H7 (cell line): ENCODE data around the gene FHL2. TPM values are rescaled to one million over a fixed set of nuclear protein-coding genes. Genes with fewer than 3 reads are reported as not detected.
"Not testable (repeated sequence)": the region's sequence is repeated elsewhere in the genome, so short reads cannot be mapped to it uniquely, and the experiment has no call there.

ENCODE experiments used
- DNase-seq: peaks from one replicate; pipeline ENCODE4 v3.0.0; 2012
- H3K27me3 ChIP-seq: 2 replicates; pipeline ENCODE4 v1.6.0; 2011; ENCODE audit warnings: mild to moderate bottlenecking, low read length; ENCODE audit not compliant: control insufficient read depth, insufficient read depth
- H3K36me3 ChIP-seq: replicated peaks from 2 replicates; pipeline ENCODE4 v1.5.1; 2011; ENCODE audit warnings: low read length; ENCODE audit not compliant: control insufficient read depth, insufficient read depth
- H3K4me3 ChIP-seq: 2 replicates; pipeline ENCODE4 v1.5.1; 2011; ENCODE audit warnings: low read depth, mild to moderate bottlenecking, control low read depth, low read length, moderate library complexity; ENCODE audit not compliant: insufficient read depth
- total RNA-seq: library from RNA; depleted of rRNA; stranded (reverse); fragments of >200 nt; shearing (Covaris generic); gene quantifications from 2 replicates; pipeline ENCODE4 v1.2.3, GENCODE V29; 2014

Gene FHL2
- total RNA-seq, 1 experiment from 2014 or later: 20.0 TPM

DNA sequence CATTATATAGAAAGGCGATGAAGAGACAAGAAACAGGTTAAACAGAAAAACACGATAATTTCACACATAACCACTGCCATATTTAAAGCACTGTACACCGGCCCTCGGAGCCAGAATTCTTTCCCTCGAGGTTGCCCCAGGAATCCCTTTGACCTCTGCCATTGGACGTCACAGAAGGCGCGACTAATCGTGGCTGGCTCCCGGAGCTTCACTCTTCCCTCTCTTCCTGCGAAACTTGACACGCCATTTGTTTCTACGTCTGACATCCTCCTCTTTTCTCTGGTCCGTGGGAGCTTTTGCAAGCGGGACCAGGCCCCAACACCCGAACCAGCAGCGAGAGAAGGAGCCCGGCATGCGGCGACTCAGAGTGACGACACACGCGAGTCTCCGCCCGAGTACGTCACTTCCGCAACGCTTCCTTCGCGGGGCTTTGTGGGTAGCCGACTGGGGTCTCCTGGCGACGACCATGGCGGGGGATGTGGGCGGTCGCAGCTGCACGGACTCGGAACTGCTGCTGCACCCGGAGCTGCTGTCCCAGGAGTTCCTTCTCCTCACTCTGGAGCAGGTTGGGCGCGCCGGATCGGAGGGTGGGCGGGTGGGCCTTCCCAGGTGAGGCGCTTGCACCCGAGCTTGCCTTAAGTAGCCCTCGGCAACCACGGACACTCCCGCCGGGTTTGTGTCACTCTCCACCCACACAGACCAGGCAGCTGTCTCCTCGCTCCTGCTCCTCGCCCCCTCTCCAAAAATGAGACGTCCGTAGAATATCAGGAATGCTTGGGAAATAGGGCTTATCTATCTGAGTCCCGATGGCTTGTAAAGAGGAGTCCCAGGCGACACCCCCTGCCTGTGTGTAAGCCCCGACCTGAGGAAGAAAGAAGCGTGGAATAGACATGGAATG, 61.5 kb downstream of the FHL2 start, which contains the start of gene C2orf49:
TSS of gene C2orf49 (plus strand) at position 419 of the 898 bp plus-strand sequence. CDS start at position 467, 48 bp downstream.
- peaks cover 5% of the 10 kb centered on the region for H3K36me3 ChIP-seq
- H3K4me3 ChIP-seq: peak within 1 kb of the TSS; percentile 86
- H3K27me3 ChIP-seq: no peaks in the 10 kb centered on the region
- DNase-seq: peak; percentile 92

DNA sequence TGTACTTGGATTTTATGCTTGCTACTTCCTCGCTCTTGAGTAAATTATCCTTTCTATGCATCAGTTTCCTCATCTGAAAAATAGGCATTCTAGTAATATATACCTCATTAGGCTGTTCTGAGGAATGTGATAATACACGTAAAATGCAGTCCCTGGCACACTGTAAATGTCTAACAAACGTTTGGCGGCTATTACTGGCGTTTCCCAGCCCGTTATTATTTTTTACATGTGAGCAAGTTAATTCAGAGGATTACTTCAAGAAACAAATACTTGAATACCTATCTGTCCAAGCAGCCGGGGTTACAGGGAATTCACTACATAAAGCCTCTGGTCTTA, 62.1 kb downstream of the FHL2 start:
- DNase-seq: no peak
- H3K4me3 ChIP-seq: peak overlapping the region; percentile 86

DNA sequence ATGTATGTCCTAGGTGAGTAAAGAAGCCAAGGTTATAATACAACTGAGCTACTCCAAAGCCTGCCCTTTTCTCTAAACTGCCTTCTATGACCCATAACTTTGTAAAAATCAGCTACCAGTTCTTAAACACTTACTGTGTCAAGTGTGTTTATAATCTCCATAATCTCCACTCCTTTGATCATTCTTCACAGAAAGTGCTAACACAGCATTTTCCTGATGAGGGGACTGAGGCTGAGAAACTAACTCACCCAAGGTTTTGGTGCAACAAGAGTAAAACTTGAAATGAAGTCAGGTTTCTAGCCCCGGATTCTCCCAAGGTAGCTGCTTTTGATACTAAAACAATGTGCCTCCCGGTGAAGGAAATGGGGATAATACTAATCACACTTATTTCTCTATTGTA, 63.4 kb downstream of the FHL2 start:
- DNase-seq: no peak
- H3K4me3 ChIP-seq: no peak overlapping the region
- H3K36me3 ChIP-seq: peaks cover 4% of the 10 kb centered on the region
- no peaks in the 10 kb centered on the region for H3K27me3 ChIP-seq

More for the DNA sequence above, 62.1 kb downstream of the FHL2 start:
- H3K27me3 ChIP-seq: no peaks in the 10 kb centered on the region
- H3K36me3 ChIP-seq: peaks cover 5% of the 10 kb centered on the region

DNA sequence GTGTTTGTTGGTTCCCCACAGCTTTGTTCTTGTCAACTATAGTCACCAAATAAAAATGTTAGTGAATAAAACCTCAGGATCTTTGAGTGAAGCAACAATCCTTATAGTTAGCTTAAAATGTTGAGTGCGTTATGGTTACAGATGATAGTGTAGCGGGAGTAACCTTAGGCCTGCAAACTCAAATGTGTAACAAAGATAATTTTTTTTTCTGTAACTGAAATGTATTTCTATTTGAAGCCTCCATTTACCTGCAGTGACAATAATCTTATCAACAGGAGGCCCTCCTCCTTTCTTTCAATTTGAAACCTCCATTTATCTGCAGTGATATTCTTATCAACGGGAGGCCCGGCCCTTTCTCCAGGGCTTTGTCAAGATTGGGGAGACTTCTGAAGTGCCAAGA, 64.6 kb downstream of the FHL2 start:
- H3K27me3 ChIP-seq: no peaks in the 10 kb centered on the region
- no peak for DNase-seq
- H3K4me3 ChIP-seq: no peak overlapping the region
- no peaks in the 10 kb centered on the region for H3K36me3 ChIP-seq

DNA sequence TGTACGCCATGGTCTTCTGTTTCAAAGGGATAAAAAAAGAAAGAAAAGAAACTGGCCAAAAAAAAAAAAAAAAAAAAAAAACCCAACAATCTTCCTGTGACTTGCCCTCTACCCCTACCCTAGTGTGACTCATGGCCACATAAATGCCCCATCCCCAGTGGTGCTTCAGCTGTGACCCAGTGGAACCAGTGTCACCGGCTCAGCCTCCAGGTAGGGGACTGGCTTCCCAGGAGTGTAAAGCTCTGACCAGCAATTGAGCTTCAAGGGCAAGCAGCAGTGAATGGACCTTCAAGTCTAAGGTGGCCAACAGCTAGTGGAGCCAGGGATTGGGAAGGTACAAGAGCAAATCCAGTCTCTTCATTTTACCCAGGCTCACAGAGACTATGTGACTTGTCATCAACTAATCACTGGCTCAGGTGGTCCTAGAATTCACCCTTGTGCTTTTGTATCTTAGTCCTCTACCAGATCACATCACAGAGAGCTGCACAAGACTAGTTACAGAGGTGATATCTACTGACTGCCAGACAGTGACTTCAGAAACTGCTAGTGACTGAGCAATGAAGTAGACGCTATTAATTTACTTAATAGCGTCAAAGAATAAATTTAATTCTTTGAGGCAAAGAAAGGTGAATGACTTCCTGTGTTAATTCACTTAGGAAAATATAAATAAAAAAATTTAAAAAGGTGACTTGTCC, 68.0 kb downstream of the FHL2 start:
- H3K27me3 ChIP-seq: no peaks in the 10 kb centered on the region
- no peak for DNase-seq
- no peaks in the 10 kb centered on the region for H3K36me3 ChIP-seq
- H3K4me3 ChIP-seq: no peak overlapping the region

DNA sequence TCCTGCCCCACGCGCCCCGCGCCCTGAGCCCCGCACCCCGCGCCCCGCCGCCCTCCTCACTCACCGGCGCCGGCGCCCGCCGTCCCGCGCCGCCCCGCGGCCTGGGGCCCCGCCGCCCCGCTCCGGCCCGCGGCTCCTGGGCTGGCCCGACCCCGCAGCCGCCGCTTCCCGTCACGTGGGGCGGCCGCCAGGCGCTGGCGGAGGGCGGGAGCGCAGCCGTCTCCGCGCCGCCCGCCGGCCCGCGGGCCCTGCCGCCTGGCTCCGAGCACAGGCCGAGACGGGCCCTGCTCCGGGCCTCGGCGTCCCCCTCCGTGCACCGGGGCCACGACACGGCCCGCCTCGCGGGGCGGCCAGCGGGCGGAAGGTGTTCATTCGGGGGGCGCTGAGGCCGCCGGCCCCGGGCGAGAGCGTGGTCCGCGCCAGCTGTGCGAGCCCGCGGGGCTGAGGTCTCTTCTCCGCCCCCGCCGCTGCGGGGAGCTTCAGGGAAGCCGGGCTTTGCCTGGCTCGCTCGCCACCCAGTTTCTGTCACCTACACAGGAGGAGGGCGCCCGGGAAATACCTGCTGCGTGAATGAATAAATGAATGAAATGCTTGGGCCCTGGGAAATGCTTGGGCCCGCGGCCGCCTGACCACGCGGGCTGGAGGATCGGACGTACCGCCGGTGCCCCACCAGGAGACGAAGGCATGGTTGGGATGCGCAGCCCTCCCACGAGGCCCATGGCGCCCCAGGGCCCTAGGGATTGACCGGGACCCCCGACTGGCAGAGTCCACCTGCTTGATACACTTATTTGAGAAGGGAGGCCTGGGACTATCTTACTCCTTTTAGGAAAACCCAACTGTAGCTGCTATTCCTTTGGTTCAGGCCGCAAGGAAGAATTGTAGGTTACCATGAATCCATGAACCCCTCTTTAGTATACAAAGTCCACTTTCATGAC, 69.0 kb downstream of the FHL2 start, which contains the start of gene TGFBRAP1:
TSS of gene TGFBRAP1 (minus strand) at position 175 of the 935 bp plus-strand sequence. CDS start 21,434 bp downstream, outside the sequence.
- peak; percentile 92 for DNase-seq

DNA sequence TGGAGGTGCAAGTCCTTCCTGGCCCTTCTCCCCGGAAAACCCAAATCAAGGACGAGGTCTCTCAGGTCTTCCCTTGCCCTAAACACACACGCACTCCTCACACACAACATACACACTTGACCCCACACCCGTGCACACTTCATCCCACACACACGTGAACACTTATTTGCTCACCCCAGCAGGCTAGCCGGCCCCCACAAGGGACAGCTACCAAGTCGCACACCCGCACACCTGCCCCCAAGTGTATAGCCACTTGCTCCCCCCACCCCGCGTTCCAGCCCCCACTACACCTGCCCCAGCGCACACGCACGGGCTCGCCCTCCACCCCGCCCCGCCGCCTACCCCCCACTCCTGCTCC, 69.7 kb downstream of the FHL2 start:
- Histone ChIP-seq H3K27me3 (no peaks in the 10 kb centered on the region), H3K4me3 (peak overlapping the region; percentile 60), H3K36me3 (no peaks in the 10 kb centered on the region)
- DNase-seq: no peak

More for the DNA sequence above, 69.0 kb downstream of the FHL2 start, which contains the start of gene TGFBRAP1:
- Histone ChIP-seq H3K36me3 (no peaks in the 10 kb centered on the region), H3K4me3 (peak within 1 kb of the TSS; percentile 60), H3K27me3 (no peaks in the 10 kb centered on the region)

DNA sequence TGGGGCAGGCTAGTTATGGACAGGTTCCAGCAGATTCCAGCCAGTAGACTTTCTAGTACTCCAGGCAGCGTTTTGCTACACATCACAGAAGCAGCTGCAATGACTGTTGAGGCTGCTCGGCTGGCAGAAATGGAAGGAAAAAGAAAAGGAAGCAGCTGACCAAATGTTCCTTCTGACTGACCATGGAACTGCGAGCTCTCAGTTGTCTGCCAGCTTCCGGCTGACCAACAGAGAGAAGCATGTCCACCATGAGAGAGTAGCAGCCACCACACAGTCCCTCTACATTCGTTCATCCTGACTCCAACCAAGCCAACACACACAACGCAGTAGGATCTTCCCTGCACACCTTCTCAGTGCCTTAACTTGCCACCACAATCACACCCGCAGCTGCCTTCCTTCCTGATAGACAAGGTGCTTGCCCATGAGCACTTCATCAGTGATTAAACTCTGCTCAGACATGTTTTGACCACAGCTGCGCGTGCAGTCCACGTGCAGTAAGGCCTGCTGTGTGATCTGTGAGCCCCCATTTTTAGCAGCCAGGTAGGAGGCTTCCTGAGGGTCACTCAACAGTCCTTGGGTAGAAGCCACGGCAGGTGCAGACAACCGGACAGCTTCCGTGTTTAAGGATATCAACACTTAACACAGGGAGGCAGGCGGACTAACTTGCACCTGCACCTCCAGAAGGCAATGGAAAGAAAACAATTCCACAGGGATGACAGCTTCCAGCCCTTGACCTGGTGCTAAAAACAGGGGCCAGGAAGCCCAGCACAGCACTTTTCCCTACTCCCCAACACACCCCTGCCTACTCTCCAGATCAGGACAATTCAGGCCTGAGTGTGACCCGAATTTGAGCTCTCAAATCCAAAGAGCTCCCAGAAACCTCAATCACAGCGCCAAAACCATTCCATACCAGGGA, 70.3 kb downstream of the FHL2 start:
- Histone ChIP-seq H3K4me3 (peak overlapping the region; percentile 60), H3K36me3 (no peaks in the 10 kb centered on the region), H3K27me3 (no peaks in the 10 kb centered on the region)
- DNase-seq: no peak

DNA sequence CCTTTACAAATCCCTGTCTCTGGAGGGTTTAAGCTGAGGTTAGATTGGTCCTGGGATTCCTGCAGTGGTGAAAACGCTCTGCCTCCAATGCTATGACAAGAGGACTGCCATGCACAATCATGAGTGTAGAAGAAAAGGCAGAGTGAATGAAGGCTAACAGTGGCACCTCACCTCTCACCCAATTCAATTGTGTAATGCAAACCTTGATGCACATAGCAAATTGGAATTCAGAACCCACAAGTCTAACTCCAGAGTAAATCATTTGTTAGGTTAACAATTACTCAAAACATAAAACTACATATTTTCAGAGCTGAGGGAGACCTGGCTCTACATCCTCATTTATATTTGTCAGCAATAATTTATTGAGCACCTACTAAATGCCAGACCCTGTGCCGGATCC, 71.2 kb downstream of the FHL2 start:
- Histone ChIP-seq H3K36me3 (no peaks in the 10 kb centered on the region), H3K27me3 (no peaks in the 10 kb centered on the region), H3K4me3 (no peak overlapping the region)
- no peak for DNase-seq

DNA sequence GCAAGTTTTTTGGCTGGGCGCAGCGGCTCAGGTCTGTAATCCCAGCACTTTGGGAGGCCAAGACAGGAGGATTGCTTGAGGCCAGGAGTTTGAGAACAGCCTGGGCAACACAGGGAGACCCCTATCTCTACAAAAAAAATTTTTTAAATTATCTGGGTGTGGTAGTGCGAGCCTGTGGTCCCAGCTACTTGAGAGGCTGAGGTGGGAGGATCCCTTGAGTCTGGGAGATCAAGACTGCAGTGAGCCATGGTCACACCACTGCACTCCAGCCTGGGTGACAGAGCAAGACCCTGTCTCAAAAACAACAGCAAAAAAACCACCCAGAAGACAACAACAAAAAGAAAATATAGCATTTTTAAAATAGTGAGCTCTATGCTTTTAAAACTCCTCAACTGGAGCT, 71.6 kb downstream of the FHL2 start:
- H3K27me3 ChIP-seq, DNase-seq, H3K36me3 ChIP-seq, H3K4me3 ChIP-seq: not testable (repeated sequence)

DNA sequence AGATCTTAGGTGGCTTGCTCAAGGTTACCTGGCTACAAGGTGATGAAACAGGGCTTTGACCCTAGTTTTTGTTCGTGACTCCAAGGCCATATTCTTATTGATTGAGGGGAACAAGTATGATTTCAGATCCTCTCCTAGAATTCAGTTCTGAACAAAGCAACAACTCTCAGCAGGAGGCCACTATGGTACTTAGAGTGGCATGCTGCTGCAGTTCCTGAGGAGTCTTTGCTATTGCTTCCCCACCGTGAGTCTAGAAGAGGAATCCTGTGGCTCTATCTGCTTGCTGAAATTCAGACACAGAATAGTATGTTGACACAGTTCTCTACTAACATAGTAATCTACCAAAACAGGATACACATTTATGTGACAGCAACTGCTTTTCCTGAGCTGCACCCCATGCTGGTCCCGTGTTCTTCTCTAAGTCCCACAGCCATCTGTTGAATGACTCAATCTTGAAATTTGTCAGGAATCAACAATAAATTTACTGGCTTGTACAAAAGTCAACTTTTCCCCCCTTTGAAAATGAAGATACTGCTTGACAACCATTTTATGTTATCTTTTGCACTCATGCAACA, 73.4 kb downstream of the FHL2 start:
- Histone ChIP-seq H3K36me3 (no peaks in the 10 kb centered on the region), H3K4me3 (no peak overlapping the region), H3K27me3 (no peaks in the 10 kb centered on the region)
- no peak for DNase-seq

DNA sequence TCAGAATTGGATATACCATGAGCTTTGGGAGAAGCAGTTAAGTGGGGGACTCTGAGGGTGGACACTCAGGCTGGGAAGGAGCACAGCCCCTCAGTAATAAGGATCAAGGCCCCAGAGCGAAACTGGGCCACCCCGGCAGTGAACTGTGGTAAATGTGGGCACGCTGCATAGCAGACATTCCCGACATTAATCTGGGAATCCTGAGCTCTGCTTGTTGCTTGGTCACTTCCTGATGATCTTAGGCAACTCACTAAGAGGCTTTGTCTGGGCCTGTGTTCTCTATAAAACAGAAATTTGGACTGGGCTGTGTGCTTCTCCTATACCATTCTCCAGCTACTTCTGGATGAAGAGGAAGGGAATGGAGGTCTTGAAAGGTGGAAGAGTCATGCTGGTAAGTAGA, 74.1 kb downstream of the FHL2 start:
- DNase-seq: no peak
- Histone ChIP-seq H3K4me3 (no peak overlapping the region), H3K36me3 (no peaks in the 10 kb centered on the region), H3K27me3 (no peaks in the 10 kb centered on the region)

DNA sequence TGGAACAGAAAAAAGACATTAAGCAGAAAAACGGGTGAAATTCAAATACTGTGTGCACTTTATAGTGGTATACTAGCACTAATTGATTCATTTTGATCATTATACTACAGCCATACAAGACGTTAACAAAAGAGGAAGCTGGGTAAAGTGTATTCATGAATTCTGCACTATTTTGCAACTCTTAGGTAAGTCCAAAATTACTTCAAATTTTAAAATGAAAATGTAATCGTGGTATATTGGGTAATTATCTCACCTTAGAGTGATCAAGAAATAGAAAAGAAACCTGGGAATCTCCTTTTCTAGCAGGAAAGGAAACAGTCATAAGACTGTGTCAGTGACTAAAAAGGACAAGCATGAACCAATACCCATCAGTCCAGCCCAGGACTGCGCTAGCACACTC, 74.8 kb downstream of the FHL2 start:
- no peak for DNase-seq
- Histone ChIP-seq H3K4me3 (no peak overlapping the region), H3K27me3 (no peaks in the 10 kb centered on the region), H3K36me3 (no peaks in the 10 kb centered on the region)
